ENCODE measurements around the gene TPSD1. TPM values are rescaled to one million over a fixed set of nuclear protein-coding genes. Genes with fewer than 3 reads are reported as not detected.

The TPSD1 gene
- polyA plus RNA-seq, 3 donors: not detected

DNA sequence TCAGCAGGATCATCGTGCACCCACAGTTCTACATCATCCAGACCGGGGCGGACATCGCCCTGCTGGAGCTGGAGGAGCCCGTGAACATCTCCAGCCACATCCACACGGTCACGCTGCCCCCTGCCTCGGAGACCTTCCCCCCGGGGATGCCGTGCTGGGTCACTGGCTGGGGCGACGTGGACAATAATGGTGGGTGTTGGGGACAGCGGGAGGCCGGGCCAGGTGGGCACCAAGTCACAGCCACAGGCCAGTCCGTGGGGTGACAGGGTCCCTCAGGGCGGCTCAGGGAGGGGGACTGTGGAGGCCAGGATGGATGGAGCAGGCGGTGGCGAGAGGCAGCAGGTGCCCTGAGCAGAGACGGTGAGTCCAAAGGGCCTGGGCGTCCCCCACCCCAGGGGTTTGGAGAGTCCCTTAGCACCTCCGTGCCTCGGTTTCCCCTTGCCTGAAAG lies 1.0 kb downstream of the TPSD1 start:
- no peak overlapping the region for H3K27ac ChIP-seq (ENCODE audit: low read depth in 1 of 2, low read length in 2 of 2)
- H3K36me3 ChIP-seq (replicated peaks in 1 of 2; ENCODE audit: control insufficient read depth in 1 of 2, insufficient read depth in 2 of 2, low read length in 2 of 2): no peaks in the 10 kb centered on the region
- H3K27ac Mint-ChIP-seq: no peak overlapping the region
- H4K20me1 ChIP-seq (ENCODE audit: insufficient read depth, low read length): no peaks in the 10 kb centered on the region
- H3K27me3 ChIP-seq (ENCODE audit: control insufficient read depth in 2 of 2, insufficient read depth in 2 of 2, low read length in 2 of 2): peaks cover 0 to 32% of the 10 kb centered on the region in 2 donors
- 90% methylated on average over 13 of the region's 22 CpGs for WGBS (ENCODE audit: insufficient coverage)
- H3K36me3 Mint-ChIP-seq: no peaks in the 10 kb centered on the region
- H2AFZ ChIP-seq (ENCODE audit: insufficient read depth, low read depth, low read length, poor library complexity, severe bottlenecking): no peak overlapping the region
- H3K4me1 Mint-ChIP-seq: peaks cover 4% of the 10 kb centered on the region
- no peak overlapping the region for H3K4me2 ChIP-seq (replicated peaks; ENCODE audit: extremely low read depth, low read length, poor library complexity, severe bottlenecking)
- H3K4me1 ChIP-seq (ENCODE audit: control insufficient read depth in 1 of 2, insufficient read depth in 2 of 2, low read length in 2 of 2): no peaks in the 10 kb centered on the region
- no peaks in the 10 kb centered on the region for H3K9me3 ChIP-seq (replicated peaks in 1 of 2; ENCODE audit: control insufficient read depth in 1 of 2, insufficient read depth in 1 of 2, low read length in 2 of 2)
- DNase-seq: no peak
- H3K9ac ChIP-seq (ENCODE audit: insufficient read depth, low read length, poor library complexity, severe bottlenecking): no peak overlapping the region
- intact Hi-C loops (cut with micrococcal nuclease): no loop called here
- H3K79me2 ChIP-seq (ENCODE audit: insufficient read depth, low read length): no peaks in the 10 kb centered on the region
- peaks cover 0 to 4% (median 0%) of the 10 kb centered on the region in 7 donors for H3K9me3 Mint-ChIP-seq
- H3K4me3 ChIP-seq (replicated peaks in 1 of 3; ENCODE audit: low read depth in 2 of 3, low read length in 3 of 3): no peak overlapping the region
- TF ChIP-seq, protein P1, sequence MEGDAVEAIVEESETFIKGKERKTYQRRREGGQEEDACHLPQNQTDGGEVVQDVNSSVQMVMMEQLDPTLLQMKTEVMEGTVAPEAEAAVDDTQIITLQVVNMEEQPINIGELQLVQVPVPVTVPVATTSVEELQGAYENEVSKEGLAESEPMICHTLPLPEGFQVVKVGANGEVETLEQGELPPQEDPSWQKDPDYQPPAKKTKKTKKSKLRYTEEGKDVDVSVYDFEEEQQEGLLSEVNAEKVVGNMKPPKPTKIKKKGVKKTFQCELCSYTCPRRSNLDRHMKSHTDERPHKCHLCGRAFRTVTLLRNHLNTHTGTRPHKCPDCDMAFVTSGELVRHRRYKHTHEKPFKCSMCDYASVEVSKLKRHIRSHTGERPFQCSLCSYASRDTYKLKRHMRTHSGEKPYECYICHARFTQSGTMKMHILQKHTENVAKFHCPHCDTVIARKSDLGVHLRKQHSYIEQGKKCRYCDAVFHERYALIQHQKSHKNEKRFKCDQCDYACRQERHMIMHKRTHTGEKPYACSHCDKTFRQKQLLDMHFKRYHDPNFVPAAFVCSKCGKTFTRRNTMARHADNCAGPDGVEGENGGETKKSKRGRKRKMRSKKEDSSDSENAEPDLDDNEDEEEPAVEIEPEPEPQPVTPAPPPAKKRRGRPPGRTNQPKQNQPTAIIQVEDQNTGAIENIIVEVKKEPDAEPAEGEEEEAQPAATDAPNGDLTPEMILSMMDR (IDR thresholded peaks at IDR 0.05): no peak
- no peak overlapping the region for H3K4me3 Mint-ChIP-seq
- H3K27me3 Mint-ChIP-seq (ENCODE audit: low read depth in 3 of 3): peaks cover 23 to 43% (median 28%) of the 10 kb centered on the region in 3 donors

DNA sequence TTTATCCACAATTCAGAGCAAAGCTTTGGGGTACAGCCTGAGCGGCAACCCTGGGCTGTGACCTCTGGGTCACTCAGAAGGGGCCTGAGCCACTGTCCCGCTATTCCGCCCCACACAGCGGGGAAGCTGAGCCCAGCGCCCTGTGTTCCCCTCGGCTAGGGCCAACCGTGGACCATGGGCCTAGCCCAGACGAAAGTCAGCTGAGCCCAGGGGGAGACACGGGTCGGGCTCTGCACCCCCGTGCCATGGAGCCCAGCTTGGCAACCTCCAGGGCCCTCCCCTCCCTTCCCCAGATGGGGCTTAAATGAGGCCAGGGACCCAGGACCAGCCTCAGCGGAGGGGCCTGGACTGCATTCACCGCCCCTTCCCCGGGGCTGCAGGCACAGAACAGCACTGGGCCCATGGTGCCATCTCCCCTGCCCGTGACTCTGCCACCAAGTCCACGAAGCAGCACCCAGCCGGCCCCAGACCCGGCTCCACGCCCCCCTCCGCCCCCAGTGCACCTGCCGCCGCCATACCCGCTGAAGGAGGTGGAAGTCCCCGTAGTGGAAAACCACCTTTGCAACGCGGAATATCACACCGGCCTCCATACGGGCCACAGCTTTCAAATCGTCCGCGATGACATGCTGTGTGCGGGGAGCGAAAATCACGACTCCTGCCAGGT lies 1.8 kb downstream of the TPSD1 start:
- no peak for DNase-seq
- Mint-ChIP-seq H3K9me3 (peaks cover 0 to 4% (median 0%) of the 10 kb centered on the region in 7 donors), H3K4me1 (peaks cover 4% of the 10 kb centered on the region), H3K36me3 (no peaks in the 10 kb centered on the region), H3K27ac (no peak overlapping the region), H3K4me3 (no peak overlapping the region), H3K27me3 (ENCODE audit: low read depth in 3 of 3) (peaks cover 28 to 49% (median 28%) of the 10 kb centered on the region in 3 donors)
- H2AFZ ChIP-seq (ENCODE audit: insufficient read depth, low read depth, low read length, poor library complexity, severe bottlenecking): no peak overlapping the region
- no peak overlapping the region for H3K27ac ChIP-seq (ENCODE audit: low read depth in 1 of 2, low read length in 2 of 2)
- intact Hi-C loops (cut with micrococcal nuclease): no loop called here
- H3K9me3 ChIP-seq (replicated peaks in 1 of 2; ENCODE audit: control insufficient read depth in 1 of 2, insufficient read depth in 1 of 2, low read length in 2 of 2): no peaks in the 10 kb centered on the region
- WGBS (ENCODE audit: insufficient coverage): 86% methylated on average over 33 of the region's 34 CpGs
- no peaks in the 10 kb centered on the region for H3K4me1 ChIP-seq (ENCODE audit: control insufficient read depth in 1 of 2, insufficient read depth in 2 of 2, low read length in 2 of 2)
- H3K4me2 ChIP-seq (replicated peaks; ENCODE audit: extremely low read depth, low read length, poor library complexity, severe bottlenecking): no peak overlapping the region
- peaks cover 0 to 38% of the 10 kb centered on the region in 2 donors for H3K27me3 ChIP-seq (ENCODE audit: control insufficient read depth in 2 of 2, insufficient read depth in 2 of 2, low read length in 2 of 2)
- H3K79me2 ChIP-seq (ENCODE audit: insufficient read depth, low read length): no peaks in the 10 kb centered on the region
- no peaks in the 10 kb centered on the region for H3K36me3 ChIP-seq (replicated peaks in 1 of 2; ENCODE audit: control insufficient read depth in 1 of 2, insufficient read depth in 2 of 2, low read length in 2 of 2)
- H3K4me3 ChIP-seq (replicated peaks in 1 of 3; ENCODE audit: low read depth in 2 of 3, low read length in 3 of 3): no peak overlapping the region
- H3K9ac ChIP-seq (ENCODE audit: insufficient read depth, low read length, poor library complexity, severe bottlenecking): no peak overlapping the region
- TF ChIP-seq, protein P1 (IDR thresholded peaks at IDR 0.05): no peak
- H4K20me1 ChIP-seq (ENCODE audit: insufficient read depth, low read length): no peaks in the 10 kb centered on the region
